ENCODE measurements around the gene ARHGAP27.
A peak's percentile ranks its signal among the peaks of the same experiment; 100 is the strongest.

Gene ARHGAP27

DNA sequence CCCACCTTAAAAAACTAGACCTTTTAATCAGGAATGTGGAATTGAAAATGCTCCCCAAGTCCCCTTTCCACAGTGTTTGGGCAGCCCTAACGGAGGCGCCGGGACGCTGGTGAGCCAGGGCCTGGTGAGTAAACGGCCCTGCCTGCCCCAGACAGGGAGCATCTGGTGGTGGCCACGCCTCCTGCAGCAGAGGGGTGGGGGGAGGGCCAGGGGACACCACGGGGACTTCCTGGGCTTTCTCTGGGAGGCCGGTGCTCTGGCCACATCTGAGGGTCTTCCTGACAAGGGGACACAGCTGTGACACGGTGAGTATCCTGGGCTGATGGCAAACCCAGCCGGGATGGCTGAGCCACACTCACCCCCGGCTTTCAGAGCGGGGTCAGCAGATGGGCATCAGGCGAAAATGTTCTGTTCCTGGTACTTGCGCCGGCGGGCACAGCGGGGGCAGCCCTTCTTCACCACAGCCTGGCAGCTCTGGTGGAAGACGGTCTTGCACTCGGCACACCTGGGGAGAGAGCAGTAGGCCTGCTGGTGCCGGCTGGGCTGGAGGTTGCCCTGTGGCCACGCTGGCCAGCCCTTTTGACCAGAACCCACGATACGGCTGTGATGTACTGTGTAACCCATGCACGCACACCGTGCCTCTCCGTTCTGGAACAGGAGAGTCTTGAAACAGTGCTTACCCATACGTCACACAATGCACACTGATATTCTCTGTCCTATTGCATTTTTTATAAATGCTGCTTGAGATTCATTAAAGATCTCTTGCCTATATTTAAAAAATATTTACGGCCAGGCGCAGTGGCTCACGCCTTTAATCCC, 5.0 kb upstream of the ARHGAP27 start:
- peaks cover 0 to 10% (median 8%) of the 10 kb centered on the region in 4 donors for H3K4me1 ChIP-seq
- peaks cover 0 to 11% of the 10 kb centered on the region in 2 donors for H3K27me3 ChIP-seq
- H3K36me3 ChIP-seq = peaks cover 45 to 71% (median 65%) of the 10 kb centered on the region in 3 donors
- intact Hi-C loops (cut with DNase I; ENCODE audit: low total_unique reads) = no loop called here
- no peaks in the 10 kb centered on the region for H3K9me3 ChIP-seq
- DNase-seq = no peak
- H3K27ac ChIP-seq = no peak overlapping the region
- TF ChIP-seq, protein P1, sequence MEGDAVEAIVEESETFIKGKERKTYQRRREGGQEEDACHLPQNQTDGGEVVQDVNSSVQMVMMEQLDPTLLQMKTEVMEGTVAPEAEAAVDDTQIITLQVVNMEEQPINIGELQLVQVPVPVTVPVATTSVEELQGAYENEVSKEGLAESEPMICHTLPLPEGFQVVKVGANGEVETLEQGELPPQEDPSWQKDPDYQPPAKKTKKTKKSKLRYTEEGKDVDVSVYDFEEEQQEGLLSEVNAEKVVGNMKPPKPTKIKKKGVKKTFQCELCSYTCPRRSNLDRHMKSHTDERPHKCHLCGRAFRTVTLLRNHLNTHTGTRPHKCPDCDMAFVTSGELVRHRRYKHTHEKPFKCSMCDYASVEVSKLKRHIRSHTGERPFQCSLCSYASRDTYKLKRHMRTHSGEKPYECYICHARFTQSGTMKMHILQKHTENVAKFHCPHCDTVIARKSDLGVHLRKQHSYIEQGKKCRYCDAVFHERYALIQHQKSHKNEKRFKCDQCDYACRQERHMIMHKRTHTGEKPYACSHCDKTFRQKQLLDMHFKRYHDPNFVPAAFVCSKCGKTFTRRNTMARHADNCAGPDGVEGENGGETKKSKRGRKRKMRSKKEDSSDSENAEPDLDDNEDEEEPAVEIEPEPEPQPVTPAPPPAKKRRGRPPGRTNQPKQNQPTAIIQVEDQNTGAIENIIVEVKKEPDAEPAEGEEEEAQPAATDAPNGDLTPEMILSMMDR (IDR thresholded peaks at IDR 0.05) = no peak
- no peak overlapping the region for H3K4me3 ChIP-seq

GRCh38 chr17:45436625-45437464, 4.2 kb upstream of the ARHGAP27 start:
- no peak for DNase-seq
- H3K4me3 ChIP-seq = no peak overlapping the region
- peaks cover 45 to 71% (median 65%) of the 10 kb centered on the region in 3 donors for H3K36me3 ChIP-seq
- intact Hi-C loops (cut with DNase I; ENCODE audit: low total_unique reads) = no loop called here
- no peak overlapping the region for H3K27ac ChIP-seq
- TF ChIP-seq, protein P1 (IDR thresholded peaks at IDR 0.05) = no peak
- peaks cover 0 to 18% (median 16%) of the 10 kb centered on the region in 4 donors for H3K4me1 ChIP-seq
- peaks cover 0 to 20% of the 10 kb centered on the region in 2 donors for H3K27me3 ChIP-seq
- H3K9me3 ChIP-seq = no peaks in the 10 kb centered on the region

- intact Hi-C loops (cut with DNase I; ENCODE audit: low total_unique reads) = no loop called here
- H3K27ac ChIP-seq = no peak overlapping the region
These were observed 3.5 kb upstream of the ARHGAP27 start for GRCh38 chr17:45436161-45436560.

DNA sequence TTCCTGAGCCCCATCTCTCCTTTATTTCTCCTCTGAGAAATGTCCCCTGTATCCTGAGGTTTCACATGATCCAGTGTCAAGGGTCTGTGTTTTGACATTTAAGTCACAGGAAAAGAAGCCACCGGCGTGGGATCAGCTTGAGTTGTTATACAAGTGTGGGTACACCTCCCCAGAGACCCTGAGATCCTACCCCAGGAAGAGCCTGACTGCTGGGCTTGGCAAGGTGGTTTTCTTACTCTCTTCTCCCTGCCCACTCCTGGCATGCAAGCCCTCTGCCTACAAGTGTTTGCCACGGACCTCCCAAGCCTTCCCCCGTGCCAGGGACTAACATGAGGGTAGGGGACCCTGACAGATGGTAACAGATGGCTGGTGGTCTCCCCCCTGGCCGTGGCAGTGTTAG, 2.8 kb upstream of the ARHGAP27 start:
- Histone ChIP-seq H3K9me3 (no peaks in the 10 kb centered on the region), H3K27me3 (peaks cover 0 to 33% of the 10 kb centered on the region in 2 donors), H3K4me3 (no peak overlapping the region), H3K27ac (no peak overlapping the region), H3K4me1 (peaks cover 4 to 32% (median 30%) of the 10 kb centered on the region in 4 donors), H3K36me3 (peaks cover 45 to 62% (median 57%) of the 10 kb centered on the region in 3 donors)
- TF ChIP-seq, protein P1 (IDR thresholded peaks at IDR 0.05) = no peak
- intact Hi-C loops (cut with DNase I; ENCODE audit: low total_unique reads) = no loop called here
- no peak for DNase-seq

More at GRCh38 chr17:45436161-45436560, 3.5 kb upstream of the ARHGAP27 start:
- peaks cover 3 to 25% (median 23%) of the 10 kb centered on the region in 4 donors for H3K4me1 ChIP-seq
- TF ChIP-seq, protein P1 (IDR thresholded peaks at IDR 0.05) = no peak
- DNase-seq = no peak
- H3K9me3 ChIP-seq = no peaks in the 10 kb centered on the region
- no peak overlapping the region for H3K4me3 ChIP-seq
- peaks cover 0 to 26% of the 10 kb centered on the region in 2 donors for H3K27me3 ChIP-seq
- peaks cover 45 to 69% (median 63%) of the 10 kb centered on the region in 3 donors for H3K36me3 ChIP-seq

- Histone ChIP-seq H3K9me3 (no peaks in the 10 kb centered on the region), H3K4me1 (peaks cover 4 to 55% (median 43%) of the 10 kb centered on the region in 4 donors), H3K27ac (no peak overlapping the region), H3K36me3 (peaks cover 24 to 41% (median 36%) of the 10 kb centered on the region in 3 donors), H3K4me3 (peak overlapping the region; percentile 41 to 50), H3K27me3 (peaks cover 0 to 56% of the 10 kb centered on the region in 2 donors)
- TF ChIP-seq, protein P1 (IDR thresholded peaks at IDR 0.05) = no peak
- no peak for DNase-seq
- intact Hi-C loops (cut with DNase I; ENCODE audit: low total_unique reads) = no loop called here
These were observed 477 bp upstream of the ARHGAP27 start for GRCh38 chr17:45433159-45433535.

All from tibial artery (tissue), 4 donors.